ENCODE measurements around the gene RABGAP1L.

- TF ChIP-seq CTCF (IDR thresholded peaks at IDR 0.05): no peak
- no peak for TF ChIP-seq POLR2A (IDR thresholded peaks at IDR 0.05)
Observed at GRCh38 chr1:174166530-174167264, 7.4 kb downstream of the RABGAP1L start.
